ENCODE data around the gene UEVLD.

Gene UEVLD

DNA sequence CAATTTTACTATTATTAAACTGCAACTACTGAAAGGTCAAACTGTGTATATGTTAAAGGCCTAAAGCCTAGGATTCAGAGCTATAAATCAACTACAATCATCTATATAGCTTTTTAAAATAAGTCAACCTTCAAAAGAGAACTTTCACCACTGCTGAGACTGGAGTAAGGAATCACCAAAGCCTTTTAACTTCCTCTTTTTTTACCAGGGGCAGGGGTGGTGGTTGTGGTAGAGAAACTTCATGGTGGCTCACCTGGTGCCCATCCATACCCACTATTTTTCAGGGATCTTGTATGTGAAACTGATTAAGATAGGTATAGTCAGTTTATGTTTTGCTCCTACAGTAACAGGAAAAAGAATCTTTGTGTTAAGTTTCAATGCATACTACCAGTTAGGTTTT, 93.3 kb downstream of the UEVLD start:
- no peak for DNase-seq

DNA sequence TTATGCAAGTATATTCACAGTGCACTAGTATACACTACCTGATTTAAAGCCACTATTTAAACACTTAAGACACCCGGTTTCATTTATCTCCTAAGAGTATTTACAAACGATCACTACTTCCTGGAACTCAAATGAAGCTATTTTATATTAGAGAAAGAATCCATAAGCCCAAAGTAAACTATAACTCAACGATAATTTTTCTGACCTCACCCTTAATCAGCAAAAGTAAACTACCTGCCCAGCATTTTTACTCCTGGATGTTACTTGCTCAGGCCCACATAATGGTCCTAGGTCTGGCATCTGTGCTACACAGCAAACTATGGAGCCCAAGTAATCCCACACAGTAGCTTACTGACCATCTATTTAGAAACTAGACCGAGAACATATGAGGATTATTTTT, 95.2 kb downstream of the UEVLD start:
- DNase-seq: no peak

DNA sequence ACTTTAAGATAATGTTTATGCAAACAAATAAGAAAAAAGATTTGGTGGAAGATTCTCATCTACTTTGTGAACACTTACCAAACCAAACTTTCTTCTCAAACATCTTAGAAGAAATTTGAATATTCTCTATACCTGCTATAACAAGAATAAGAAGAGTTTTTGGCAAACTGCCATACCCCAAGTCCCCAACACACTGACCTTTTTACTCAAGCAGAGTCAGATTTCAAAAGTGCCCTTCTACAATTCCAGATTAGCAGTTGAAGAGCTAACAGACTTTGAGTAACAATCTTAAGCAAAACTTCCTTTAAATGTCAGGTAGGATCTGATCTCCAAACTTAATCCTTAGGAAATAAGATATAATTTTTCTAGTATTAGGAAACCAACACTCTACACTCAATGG, 95.6 kb downstream of the UEVLD start:
- no peak for DNase-seq

DNA sequence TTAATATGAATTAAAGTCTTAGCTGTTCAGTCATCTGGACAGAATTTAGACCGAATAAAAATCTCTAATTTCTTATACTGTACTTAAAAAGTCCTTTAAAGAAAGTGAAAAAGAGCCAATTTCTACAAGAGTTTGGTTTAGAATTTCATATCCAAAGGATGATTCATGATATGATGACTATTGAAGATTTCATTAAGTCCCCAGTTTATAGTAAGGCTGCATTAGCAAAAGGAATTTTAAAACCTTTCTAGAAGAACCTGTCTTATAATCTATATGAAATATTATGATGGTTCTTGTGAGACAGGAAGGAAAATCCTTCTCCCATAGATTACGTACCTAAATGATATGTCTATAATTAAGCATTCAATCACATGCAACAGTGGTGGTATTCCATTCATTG, 96.6 kb downstream of the UEVLD start:
- DNase-seq: no peak

DNA sequence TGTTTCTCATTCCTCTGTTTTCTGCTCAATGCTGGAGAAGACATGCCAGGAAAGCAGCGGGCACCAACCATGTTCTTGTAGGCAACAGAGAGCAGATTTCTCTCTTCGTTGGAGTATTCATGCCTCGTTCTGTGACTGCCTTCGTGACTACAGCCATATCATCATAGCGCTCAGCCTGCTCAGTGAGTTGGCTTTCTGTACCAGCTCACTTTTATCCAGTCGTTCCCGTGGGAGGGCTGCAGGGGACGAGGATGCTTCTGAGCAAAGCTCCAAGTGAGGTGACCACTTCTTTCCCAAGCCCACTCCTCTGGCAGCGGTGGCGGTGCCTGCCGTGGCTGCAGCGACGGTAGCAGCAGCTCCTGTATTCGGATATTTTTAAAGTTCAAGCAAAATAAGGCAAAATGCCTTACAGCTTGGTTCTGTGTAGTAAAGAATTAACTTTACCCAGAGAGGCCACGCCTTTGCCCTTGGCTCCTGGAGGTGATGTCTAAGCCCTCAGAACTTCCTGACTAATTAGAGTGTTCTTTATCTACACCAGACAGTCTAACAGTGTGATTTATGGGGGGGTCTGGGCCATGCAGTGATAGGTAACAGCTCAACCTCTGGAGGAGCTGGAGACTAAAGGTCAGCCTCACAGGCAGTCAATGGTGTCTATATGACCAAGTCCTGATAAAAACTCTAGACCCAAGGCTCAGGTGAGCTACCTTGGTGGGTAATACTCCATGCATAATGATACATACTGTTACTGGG, 97.6 kb downstream of the UEVLD start:
- no peak for DNase-seq

DNA sequence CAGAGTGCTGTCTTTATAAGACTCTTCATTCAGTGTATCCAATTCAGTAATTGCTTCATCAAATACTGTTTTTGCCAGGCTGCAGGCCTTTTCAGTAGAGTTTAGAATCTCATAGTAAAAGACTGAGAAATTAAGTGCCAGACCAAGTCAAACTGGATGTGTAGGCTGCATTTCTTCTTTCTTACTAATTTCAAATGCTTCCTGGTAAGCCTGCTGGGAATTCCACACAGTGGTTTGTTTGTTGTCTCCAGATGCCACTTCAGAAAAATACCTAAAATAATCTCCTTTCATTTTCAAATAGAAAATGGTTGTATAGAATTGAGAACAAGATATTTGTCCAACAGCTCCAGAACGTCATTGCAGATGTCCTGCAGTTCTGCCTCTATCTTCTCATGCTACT, 98.2 kb downstream of the UEVLD start:
- no peak for DNase-seq

DNA sequence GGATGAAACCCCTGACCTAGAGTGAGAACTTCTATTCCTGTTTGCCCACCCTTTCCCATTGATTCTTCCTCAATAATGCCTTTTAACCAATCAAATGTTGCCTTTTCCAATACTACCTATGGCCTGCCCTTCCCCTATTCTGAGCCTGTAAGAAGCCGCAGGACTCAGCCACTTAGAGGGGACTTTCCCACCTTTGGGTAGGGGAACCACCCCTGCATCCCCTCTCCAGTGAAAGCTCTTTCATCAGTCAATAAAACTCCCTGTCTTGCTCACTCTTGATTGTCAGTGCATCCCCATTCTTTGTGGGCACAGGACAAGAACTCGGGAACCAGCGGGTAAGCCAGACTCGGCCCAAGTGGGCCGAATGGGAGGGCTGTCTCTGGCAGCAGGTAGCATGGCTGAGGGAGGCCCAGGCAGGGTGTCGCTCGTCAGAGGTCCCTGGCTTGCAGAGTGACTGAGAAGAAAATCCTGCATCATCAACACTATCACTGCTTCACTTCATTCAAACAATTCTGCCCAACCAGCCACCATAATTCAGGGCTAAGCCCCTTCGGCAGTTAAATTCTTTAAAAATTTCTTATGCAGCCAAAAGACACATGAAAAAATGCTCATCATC, 102.5 kb downstream of the UEVLD start:
- no peak for DNase-seq

All from NCI-H187 (cell line).